ENCODE data around the gene BEAN1. TPM values are rescaled to one million over a fixed set of nuclear protein-coding genes. Genes with fewer than 3 reads are reported as not detected.

Gene BEAN1
- total RNA-seq (2014; rRNA removed; shearing (Covaris generic)): 0.21 TPM in 1 of 2 replicates, not detected in the other

GRCh38 chr16:66427036-66427860 lies at the start of gene BEAN1:
Gene BEAN1 (plus strand): TSS chr16:66427295. CDS start chr16:66437677, 10,382 bp downstream.
- DNase-seq (ENCODE audit: low read depth): peak; percentile 51

DNA sequence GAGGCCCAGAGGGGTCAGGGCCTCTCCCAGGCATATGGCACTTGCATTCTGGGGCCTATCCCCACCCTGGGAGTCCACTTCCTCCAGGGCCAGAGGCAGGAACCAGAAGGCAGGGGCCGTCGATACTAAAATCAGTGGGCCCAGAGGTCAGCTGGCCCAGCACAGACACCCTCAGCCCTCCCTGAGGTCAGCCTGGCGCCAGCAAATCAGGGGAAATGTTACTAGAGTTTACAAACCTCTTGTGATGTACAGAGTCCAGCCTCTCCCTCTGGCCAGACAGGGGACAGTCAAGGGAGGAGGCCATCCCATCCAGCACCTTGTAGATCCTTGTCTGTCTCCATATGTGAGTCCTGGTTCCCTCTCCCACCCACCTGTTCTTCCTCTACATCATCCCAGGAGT lies 49.8 kb upstream of the BEAN1 start:
- no peak for DNase-seq (ENCODE audit: low read depth)

DNA sequence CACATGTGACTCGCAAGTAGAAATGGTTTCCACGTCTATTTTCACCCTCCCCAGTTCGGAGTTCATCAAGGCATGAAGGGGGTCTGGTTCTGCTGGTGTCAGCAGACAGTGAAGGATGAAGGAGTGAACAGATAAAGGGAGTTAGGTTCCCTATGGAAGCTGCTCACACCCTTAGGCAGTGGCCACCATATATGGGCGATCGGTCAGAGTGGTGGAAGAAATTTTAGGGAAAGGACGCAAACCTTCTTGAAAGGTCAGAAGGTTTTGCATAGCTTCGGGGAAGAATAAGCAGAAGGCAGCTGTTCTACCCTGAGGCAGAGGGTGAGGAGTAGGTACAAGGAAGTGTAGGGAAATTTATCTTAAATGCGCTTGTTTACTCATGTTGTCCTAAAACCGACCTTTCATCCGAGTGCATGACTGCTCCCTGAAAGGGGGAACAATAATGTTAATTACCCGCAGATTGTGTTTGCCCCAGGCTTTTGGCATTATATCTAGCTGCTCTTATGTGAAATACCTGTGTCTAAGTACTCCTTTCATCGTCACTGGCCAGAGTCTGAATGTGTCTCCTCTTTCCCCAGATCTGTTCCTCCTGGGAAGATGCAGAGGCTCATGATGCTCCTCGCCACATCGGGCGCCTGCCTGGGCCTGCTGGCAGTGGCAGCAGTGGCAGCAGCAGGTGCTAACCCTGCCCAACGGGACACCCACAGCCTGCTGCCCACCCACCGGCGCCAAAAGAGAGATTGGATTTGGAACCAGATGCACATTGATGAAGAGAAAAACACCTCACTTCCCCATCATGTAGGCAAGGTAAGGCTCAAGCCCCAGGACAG lies 48.1 kb upstream of the BEAN1 start:
- DNase-seq (ENCODE audit: low read depth): no peak

- DNase-seq (ENCODE audit: low read depth): no peak
Measured at GRCh38 chr16:66379571-66379941, 47.5 kb upstream of the BEAN1 start.

- no peak for DNase-seq (ENCODE audit: low read depth)
Measured at GRCh38 chr16:66380421-66380820, 46.7 kb upstream of the BEAN1 start.

- no peak for DNase-seq (ENCODE audit: low read depth)
Measured at GRCh38 chr16:66381585-66382170, 45.4 kb upstream of the BEAN1 start.

DNA sequence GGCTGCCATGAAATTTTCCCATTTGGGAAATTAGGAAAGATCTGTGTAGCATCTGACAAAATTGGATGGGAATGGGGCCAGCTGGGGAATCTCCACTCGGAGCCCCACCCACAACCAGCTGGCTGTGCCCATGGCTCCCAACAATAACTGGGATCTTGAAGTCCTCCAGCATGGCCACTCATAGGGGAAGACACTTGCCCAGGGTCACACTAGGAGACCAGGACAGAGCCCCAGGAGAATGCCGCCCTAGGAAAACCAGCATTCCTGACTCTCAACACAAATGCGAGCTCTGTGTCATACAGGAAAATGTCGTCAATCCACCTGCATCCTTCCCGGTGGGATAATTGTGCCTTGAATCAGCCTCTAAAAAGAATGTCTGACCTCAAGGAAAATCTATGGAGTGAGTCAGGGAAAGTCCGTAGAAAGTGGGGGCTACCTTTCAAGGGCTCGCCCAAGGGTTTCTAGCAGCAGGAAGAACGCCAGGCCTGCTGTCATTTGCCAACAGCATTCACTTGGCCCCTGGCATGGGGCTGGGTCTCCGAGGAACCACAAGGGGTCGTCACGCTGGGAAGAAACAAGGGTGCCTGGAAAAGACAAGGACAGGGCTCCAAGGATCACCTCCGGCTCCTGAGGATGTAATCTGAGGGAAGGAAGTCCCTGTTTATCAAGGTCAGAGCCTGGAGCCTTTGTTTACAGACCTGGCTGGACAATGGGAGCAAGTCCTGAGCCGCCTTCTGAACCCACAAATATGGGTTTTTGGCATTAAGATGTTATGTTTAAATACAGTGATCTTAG lies 44.7 kb upstream of the BEAN1 start:
- peak; percentile 91 for DNase-seq (ENCODE audit: low read depth)

GRCh38 chr16:66382966-66383299 lies 44.2 kb upstream of the BEAN1 start:
- peak; percentile 84 for DNase-seq (ENCODE audit: low read depth)

GRCh38 chr16:66383551-66383950 lies 43.5 kb upstream of the BEAN1 start:
- DNase-seq (ENCODE audit: low read depth): no peak

GRCh38 chr16:66385415-66385814 lies 41.7 kb upstream of the BEAN1 start:
- no peak for DNase-seq (ENCODE audit: low read depth)

GRCh38 chr16:66386629-66387622 lies 40.2 kb upstream of the BEAN1 start:
- no peak for DNase-seq (ENCODE audit: low read depth)

- no peak for DNase-seq (ENCODE audit: low read depth)
Measured at GRCh38 chr16:66387817-66388332, 39.2 kb upstream of the BEAN1 start.

DNA sequence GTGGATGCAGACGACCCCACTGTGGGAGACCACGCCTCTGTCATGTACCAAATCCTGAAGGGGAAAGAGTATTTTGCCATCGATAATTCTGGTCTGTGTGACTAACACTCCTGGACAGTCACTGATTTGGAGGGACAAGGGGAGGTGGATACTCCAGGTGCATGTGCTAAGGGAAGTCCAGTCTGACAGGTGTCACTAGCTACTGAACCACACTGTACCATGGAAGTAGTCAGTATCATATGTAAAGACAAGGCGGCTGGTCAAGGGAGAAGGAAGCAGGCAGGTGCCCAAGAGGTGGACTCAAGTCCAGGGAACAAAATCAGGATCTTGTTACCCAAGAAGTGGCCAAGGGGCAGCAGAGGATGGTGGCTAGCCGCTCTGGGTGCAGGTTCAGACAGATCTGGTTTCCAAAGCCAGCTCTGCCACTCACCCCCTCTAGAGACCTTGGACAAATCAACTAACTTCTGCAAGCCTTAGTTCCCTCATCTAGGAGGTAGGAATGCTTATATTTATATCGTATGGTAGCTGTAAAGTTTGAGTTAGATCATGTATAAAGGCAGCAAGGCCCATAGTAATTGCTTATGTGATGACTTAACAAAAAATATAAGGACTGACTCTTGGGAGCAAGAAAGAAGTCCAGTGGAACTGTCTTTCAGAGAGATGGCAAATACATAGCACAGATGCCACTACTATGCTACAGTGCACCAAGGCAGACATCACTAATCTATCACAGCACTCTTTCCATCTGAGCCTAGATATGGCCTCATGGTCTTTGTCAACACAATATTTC lies 38.5 kb upstream of the BEAN1 start:
- no peak for DNase-seq (ENCODE audit: low read depth)

DNA sequence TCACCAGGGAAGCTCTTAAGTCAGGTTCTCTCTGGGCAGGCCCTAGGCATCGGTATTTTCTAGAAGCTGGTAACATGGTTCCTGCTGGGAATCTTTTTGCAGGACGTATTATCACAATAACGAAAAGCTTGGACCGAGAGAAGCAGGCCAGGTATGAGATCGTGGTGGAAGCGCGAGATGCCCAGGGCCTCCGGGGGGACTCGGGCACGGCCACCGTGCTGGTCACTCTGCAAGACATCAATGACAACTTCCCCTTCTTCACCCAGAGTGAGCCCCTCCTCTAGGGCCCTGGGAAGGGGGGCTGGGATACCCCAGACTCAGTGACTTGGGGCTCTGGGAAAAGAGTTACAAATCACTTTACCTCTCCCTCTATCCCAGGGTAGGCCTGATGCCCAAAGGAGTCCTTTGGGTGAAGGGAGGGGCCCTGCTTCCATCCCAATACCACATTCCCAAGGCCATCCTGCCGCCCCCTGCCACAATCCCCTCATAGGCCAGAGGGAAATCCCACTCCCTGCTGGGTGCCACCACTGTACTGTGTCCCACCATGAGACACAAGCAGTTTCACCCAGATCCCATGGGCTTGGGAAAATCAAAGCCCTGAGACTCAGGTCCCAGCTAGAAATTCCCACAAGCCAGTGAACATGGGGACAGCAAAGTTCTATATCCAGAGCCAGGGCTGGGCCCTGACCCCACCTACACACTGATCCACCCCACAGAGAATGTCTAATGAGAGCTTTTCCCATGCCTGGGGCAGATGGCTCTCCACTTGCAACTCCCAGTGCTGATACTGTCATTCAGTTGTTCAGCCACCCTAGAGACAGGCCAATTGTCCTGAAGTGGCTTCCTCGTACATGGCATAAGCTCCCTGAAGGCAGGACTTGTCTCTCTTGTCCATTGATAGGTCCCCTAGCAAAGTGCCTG lies 37.6 kb upstream of the BEAN1 start:
- no peak for DNase-seq (ENCODE audit: low read depth)

DNA sequence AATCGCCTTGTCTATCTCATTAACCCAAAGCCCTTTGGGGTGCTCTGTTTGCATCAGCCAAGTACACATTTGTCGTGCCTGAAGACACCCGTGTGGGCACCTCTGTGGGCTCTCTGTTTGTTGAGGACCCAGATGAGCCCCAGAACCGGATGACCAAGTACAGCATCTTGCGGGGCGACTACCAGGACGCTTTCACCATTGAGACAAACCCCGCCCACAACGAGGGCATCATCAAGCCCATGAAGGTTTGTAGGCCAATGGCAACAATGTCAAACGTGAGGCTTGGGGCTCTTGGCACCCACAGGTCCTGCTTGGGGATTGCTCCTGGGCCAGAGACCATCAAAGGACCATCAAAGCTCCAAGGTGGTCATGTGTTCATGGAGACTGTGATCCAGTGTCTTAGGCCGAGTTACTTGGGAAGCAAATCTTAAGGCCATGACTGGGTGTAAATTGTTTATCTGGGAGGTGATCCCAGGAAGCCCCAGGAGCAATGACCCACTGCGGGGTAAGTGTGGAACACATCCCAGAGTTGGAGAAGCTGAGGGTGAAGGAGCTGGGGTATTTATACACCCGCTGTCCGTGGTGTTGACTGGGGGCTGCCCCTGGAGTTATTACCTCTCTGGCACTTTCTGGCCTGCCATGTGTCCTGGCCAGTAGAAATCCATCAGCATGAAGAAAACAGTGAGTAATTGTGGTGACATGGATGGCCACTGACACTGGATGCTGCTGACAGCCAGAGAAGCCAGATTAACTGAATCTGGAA lies 36.6 kb upstream of the BEAN1 start:
- no peak for DNase-seq (ENCODE audit: low read depth)

DNA sequence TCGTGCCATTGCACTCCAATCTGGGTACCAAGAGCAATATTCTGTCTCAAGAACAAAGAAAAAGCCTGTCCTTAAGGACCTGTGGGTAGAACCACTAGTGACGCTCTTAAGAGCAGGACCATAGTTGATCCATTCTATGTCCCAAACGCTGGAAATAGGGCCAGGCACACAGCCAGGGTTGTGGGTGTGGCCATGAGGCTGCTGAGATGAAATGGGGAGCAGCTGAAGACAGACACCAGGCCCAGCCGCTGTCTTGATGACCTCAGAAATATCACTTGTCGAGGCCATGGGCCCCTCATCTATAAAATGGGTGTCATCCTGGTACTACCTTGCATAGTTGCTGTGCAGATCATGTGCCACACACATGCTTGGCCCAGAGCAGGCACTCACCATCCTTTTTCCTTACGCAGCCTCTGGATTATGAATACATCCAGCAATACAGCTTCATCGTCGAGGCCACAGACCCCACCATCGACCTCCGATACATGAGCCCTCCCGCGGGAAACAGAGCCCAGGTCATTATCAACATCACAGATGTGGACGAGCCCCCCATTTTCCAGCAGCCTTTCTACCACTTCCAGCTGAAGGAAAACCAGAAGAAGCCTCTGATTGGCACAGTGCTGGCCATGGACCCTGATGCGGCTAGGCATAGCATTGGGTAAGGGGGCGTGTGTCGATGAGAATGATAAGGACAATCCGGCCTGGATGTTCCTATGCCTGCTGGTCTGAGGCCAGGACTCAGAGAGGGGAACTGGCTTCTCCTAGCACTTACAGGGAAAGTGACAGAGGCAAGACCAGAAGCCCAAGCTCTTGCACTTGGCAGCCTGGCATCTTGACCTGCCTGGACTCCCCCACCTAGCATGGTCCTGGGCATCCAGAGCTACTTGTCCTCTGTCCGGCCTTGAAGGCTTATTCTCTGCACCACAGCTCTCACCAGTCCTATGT lies 35.1 kb upstream of the BEAN1 start:
- DNase-seq (ENCODE audit: low read depth): no peak
